ENCODE data around the gene TRIM52. TPM values are rescaled to one million over a fixed set of nuclear protein-coding genes. Genes with fewer than 3 reads are reported as not detected.
A peak's percentile ranks its signal among the peaks of the same experiment; 100 is the strongest.

TRIM52 gene
- total and polyA plus RNA-seq, 2 of the 13 experiments (the other 11 are each of a cell fraction or from before 2014, with no cell fraction given), result 7.2 to 11.6 TPM

DNA sequence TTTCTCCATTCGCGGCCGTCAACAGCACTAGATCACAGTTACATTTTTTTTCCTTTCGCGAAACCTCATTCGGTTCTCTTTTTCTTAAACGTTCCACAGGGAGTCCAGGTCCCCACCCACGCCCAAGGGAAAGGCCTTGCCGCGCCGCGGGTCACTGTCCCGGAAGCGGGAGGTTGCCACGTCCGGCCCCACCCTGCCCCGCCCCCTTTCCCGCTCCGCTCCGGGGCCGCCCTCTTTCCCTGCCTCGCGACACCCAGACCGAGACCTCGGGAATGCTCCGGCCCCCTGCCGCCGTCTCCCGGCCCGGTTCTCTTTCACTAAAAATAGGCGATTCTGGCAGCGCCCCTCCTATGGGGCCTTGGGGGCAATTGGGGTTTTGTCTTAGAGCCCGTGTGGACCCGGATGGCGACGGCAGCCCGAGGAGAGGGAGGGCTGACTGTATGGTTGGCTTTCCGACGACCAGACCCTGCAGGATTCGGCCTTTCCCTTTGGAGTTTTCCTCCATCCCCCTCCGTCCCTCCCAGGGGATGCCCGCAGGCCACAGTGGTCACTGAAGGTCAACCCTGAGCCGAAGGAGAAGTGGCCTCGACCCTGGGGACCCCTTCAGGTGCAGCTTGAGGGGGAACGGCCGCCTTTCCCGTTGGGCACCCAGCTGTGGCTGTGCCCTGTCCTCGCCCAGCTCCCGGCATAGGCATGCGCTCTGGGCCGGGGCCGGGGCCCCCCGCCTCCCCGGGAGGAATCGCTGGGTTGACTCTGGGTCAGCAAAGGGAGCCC lies 14.5 kb downstream of the TRIM52 start (continued):
- peak; percentile 73 for TF ChIP-seq SP5 (CRISPR knock-in tag; IDR thresholded peaks at IDR 0.05; ENCODE audit: borderline replicate concordance, low read depth)
- TF ChIP-seq, protein P1, sequence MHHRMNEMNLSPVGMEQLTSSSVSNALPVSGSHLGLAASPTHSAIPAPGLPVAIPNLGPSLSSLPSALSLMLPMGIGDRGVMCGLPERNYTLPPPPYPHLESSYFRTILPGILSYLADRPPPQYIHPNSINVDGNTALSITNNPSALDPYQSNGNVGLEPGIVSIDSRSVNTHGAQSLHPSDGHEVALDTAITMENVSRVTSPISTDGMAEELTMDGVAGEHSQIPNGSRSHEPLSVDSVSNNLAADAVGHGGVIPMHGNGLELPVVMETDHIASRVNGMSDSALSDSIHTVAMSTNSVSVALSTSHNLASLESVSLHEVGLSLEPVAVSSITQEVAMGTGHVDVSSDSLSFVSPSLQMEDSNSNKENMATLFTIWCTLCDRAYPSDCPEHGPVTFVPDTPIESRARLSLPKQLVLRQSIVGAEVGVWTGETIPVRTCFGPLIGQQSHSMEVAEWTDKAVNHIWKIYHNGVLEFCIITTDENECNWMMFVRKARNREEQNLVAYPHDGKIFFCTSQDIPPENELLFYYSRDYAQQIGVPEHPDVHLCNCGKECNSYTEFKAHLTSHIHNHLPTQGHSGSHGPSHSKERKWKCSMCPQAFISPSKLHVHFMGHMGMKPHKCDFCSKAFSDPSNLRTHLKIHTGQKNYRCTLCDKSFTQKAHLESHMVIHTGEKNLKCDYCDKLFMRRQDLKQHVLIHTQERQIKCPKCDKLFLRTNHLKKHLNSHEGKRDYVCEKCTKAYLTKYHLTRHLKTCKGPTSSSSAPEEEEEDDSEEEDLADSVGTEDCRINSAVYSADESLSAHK (CRISPR knock-in tag; IDR thresholded peaks at IDR 0.05; ENCODE audit: borderline replicate concordance), result no peak
- TF ChIP-seq ZBTB38 (CRISPR knock-in tag; IDR thresholded peaks at IDR 0.05), result no peak
- TF ChIP-seq SKI (IDR thresholded peaks at IDR 0.05; ENCODE audit: partially characterized antibody), result no peak
- no peak for TF ChIP-seq FOXA1 (IDR thresholded peaks at IDR 0.05)
- no peak for TF ChIP-seq FOXA1 (CRISPR knock-in tag; IDR thresholded peaks at IDR 0.05)
- no peak for TF ChIP-seq SRF (IDR thresholded peaks at IDR 0.05; ENCODE audit: low read depth, low read length)
- TF ChIP-seq, protein P2, sequence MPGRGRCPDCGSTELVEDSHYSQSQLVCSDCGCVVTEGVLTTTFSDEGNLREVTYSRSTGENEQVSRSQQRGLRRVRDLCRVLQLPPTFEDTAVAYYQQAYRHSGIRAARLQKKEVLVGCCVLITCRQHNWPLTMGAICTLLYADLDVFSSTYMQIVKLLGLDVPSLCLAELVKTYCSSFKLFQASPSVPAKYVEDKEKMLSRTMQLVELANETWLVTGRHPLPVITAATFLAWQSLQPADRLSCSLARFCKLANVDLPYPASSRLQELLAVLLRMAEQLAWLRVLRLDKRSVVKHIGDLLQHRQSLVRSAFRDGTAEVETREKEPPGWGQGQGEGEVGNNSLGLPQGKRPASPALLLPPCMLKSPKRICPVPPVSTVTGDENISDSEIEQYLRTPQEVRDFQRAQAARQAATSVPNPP (CRISPR knock-in tag; IDR thresholded peaks at IDR 0.05), result no peak
- no peak; the same call in 1 of the 2 replicates for TF ChIP-seq FOXJ3 (CRISPR knock-in tag; IDR thresholded peaks at IDR 0.05; ENCODE audit: borderline replicate concordance)
- TF ChIP-seq ZNF274 (CRISPR knock-in tag; IDR thresholded peaks at IDR 0.05), result no peak
- TF ChIP-seq, protein P3, sequence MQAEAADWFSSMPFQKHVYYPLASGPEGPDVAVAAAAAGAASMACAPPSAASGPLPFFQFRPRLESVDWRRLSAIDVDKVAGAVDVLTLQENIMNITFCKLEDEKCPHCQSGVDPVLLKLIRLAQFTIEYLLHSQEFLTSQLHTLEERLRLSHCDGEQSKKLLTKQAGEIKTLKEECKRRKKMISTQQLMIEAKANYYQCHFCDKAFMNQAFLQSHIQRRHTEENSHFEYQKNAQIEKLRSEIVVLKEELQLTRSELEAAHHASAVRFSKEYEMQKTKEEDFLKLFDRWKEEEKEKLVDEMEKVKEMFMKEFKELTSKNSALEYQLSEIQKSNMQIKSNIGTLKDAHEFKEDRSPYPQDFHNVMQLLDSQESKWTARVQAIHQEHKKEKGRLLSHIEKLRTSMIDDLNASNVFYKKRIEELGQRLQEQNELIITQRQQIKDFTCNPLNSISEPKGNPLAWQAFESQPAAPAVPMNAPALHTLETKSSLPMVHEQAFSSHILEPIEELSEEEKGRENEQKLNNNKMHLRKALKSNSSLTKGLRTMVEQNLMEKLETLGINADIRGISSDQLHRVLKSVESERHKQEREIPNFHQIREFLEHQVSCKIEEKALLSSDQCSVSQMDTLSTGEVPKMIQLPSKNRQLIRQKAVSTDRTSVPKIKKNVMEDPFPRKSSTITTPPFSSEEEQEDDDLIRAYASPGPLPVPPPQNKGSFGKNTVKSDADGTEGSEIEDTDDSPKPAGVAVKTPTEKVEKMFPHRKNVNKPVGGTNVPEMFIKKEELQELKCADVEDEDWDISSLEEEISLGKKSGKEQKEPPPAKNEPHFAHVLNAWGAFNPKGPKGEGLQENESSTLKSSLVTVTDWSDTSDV (CRISPR knock-in tag; IDR thresholded peaks at IDR 0.05), result no peak
- TF ChIP-seq, protein P4, sequence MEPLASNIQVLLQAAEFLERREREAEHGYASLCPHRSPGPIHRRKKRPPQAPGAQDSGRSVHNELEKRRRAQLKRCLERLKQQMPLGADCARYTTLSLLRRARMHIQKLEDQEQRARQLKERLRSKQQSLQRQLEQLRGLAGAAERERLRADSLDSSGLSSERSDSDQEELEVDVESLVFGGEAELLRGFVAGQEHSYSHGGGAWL (CRISPR knock-in tag; IDR thresholded peaks at IDR 0.05), result peak; percentile 74; the same call in 1 of the 2 replicates
- TF ChIP-seq SRSF4 (IDR thresholded peaks at IDR 0.05; ENCODE audit: low read depth, low read length, poor library complexity, severe bottlenecking), result no peak
- TF ChIP-seq POGZ (CRISPR knock-in tag; IDR thresholded peaks at IDR 0.05), result no peak
- peak; percentile 84 for TF ChIP-seq ZNF501 (CRISPR knock-in tag; IDR thresholded peaks at IDR 0.05)
- TF ChIP-seq RFX3 (CRISPR knock-in tag; IDR thresholded peaks at IDR 0.05), result no peak
- peak; percentile 10 for TF ChIP-seq HNRNPLL (IDR thresholded peaks at IDR 0.05; ENCODE audit: low read depth, low read length, poor library complexity, severe bottlenecking)
- no peak for TF ChIP-seq ZNF496 (CRISPR knock-in tag; IDR thresholded peaks at IDR 0.05; ENCODE audit: insufficient replicate concordance)
- TF ChIP-seq, protein P5, sequence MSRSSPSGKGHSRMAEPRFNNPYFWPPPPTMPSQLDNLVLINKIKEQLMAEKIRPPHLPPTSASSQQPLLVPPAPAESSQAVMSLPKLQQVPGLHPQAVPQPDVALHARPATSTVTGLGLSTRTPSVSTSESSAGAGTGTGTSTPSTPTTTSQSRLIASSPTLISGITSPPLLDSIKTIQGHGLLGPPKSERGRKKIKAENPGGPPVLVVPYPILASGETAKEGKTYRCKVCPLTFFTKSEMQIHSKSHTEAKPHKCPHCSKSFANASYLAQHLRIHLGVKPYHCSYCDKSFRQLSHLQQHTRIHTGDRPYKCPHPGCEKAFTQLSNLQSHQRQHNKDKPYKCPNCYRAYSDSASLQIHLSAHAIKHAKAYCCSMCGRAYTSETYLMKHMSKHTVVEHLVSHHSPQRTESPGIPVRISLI (CRISPR knock-in tag; IDR thresholded peaks at IDR 0.05; ENCODE audit: borderline replicate concordance), result no peak

Data from HepG2 (cell line).